ENCODE results near the gene SDR9C7.

The SDR9C7 gene

DNA sequence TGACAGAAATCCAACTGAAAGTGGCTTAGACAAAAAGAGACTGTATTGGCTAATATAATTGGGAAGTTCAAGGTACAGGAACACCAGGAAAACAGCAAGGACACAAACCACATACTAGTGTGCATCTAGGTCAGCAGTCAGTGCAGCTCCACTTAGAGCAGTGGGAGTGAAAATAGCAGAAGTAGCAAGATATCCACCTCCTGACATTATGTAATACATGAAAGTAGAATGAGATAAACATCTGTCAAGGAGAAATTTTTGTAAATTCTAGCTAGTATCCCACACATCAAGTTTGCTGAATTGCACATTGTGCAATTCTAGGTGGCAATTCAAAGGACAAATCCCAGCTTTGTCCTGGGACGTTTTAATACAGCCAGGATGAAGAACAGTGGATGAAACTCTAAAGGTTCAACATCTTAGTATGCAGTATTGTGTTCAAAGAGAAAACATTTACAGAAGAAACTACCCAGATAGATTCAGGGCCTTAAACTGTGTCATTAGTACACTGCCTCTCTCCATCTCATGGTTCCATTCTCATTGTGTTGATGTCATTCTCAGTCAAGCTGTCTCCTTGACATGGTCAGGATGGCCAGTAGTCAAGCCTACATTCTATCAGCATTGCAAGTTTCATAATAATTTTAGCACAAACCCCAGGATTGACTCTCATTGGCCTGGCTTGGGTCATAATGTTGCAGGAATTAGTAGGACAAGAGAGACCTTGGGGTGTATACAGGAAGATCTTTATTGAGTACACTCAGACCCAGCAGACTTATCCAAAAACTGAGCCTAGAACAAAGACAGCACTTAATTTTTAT lies 56.8 kb downstream of the SDR9C7 start:
- TF ChIP-seq REST (IDR thresholded peaks at IDR 0.05; ENCODE audit: insufficient read depth in 1 of 2, low read depth in 2 of 2, low read length in 2 of 2) (no peak), FOXP2 (optimal IDR thresholded peaks at IDR 0.05; ENCODE audit: borderline replicate concordance, extremely low read depth, extremely low read length, insufficient read depth) (no peak), SIN3A (IDR thresholded peaks at IDR 0.05; ENCODE audit: borderline replicate concordance, insufficient read depth, low read length) (no peak), POLR2AphosphoS5 (IDR thresholded peaks at IDR 0.05; ENCODE audit: low read depth, low read length) (no peak), TAF1 (IDR thresholded peaks at IDR 0.05; ENCODE audit: borderline replicate concordance, insufficient read depth, low read length) (no peak)

GRCh38 chr12:56874821-56875220 lies 59.4 kb downstream of the SDR9C7 start:
- no peak for TF ChIP-seq TAF1 (IDR thresholded peaks at IDR 0.05; ENCODE audit: borderline replicate concordance, insufficient read depth, low read length)

DNA sequence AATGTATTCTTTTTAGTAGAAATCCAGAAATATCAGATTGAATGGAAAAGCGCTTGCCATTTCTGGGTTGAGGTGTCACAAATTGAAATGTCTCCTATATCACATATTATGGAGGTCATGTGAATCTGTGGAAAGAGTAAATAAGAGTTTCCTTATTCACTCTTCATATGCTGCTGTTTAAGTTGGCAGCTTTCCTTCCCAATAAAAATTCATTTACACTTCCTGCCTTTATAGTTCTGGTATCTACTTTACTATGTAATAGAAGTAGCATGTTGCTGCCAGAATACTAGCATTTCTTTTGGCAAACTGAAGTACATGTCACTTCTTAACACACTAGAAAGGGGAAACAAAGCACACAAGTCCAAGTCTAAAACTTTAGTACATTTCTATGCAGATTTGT lies 60.8 kb downstream of the SDR9C7 start:
- TF ChIP-seq REST (IDR thresholded peaks at IDR 0.05; ENCODE audit: insufficient read depth in 1 of 2, low read depth in 2 of 2, low read length in 2 of 2) (no peak), FOXP2 (optimal IDR thresholded peaks at IDR 0.05; ENCODE audit: borderline replicate concordance, extremely low read depth, extremely low read length, insufficient read depth) (no peak), TAF1 (IDR thresholded peaks at IDR 0.05; ENCODE audit: borderline replicate concordance, insufficient read depth, low read length) (no peak), SIN3A (IDR thresholded peaks at IDR 0.05; ENCODE audit: borderline replicate concordance, insufficient read depth, low read length) (no peak)
